Measurements from ENCODE around the gene TMEM51.
A peak's percentile ranks its signal among the peaks of the same experiment; 100 is the strongest.

TMEM51 gene

DNA sequence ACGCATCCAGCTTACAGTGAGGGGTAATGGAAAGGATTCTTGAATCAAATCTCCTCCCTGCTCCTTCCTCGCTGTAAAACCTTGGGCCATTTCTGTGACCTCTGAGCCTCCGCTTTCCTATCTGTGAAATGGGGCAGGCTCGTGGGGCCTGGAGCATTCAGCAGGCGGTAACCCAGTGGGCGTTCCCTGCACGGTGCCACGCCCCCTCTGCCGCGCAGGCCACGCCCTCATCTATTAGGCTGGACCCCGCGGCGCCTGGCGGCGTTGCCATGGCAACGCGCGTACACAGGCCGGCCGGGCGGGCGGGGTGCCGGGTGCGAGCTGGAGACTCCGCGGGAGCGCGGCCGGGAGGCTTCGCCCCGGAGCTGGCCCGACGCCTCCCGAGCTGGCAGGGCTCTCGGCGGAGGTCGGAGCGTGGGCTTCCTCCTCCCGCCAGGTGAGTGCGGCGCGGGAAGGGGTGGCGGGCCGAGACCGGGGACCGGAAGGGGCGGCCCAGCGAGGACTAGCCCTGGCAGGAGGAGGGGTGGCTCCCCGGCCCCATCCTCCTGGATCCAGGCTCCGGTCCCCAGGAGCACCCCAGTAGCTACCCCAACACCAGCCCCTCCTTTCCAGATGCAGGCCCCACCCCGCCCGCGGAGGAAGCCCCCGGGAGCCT lies 93.5 kb downstream of the TMEM51 start, which contains the start of gene FHAD1:
Gene FHAD1 (plus strand): TSS at position 264 of the 655 bp plus-strand sequence. CDS start 4,562 bp downstream, outside the sequence.
- DNase-seq (ENCODE audit: low spot score): peak; percentile 94

GRCh38 chr1:15248216-15248615 lies 94.7 kb downstream of the TMEM51 start:
- DNase-seq (ENCODE audit: low spot score): no peak

DNA sequence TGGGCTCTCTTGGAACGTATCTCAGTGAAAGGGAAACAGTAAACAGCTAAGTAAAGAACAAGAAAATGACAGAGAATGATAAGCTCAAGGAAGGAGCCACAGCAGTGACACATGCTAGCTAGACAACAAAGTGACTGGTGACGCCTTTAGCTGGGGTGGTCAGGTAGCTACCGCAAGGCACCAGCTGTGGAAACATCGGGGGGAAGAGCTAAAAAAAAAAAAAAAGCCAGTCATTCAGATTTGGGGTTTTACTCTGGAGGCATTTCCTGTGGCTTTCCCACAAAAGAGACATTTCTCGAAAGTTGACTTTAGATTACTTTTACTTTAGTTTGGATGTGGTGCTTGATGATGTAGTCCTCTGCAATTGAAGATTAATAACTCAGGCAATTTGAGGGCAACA lies 95.5 kb downstream of the TMEM51 start:
- no peak for DNase-seq (ENCODE audit: low spot score)

DNA sequence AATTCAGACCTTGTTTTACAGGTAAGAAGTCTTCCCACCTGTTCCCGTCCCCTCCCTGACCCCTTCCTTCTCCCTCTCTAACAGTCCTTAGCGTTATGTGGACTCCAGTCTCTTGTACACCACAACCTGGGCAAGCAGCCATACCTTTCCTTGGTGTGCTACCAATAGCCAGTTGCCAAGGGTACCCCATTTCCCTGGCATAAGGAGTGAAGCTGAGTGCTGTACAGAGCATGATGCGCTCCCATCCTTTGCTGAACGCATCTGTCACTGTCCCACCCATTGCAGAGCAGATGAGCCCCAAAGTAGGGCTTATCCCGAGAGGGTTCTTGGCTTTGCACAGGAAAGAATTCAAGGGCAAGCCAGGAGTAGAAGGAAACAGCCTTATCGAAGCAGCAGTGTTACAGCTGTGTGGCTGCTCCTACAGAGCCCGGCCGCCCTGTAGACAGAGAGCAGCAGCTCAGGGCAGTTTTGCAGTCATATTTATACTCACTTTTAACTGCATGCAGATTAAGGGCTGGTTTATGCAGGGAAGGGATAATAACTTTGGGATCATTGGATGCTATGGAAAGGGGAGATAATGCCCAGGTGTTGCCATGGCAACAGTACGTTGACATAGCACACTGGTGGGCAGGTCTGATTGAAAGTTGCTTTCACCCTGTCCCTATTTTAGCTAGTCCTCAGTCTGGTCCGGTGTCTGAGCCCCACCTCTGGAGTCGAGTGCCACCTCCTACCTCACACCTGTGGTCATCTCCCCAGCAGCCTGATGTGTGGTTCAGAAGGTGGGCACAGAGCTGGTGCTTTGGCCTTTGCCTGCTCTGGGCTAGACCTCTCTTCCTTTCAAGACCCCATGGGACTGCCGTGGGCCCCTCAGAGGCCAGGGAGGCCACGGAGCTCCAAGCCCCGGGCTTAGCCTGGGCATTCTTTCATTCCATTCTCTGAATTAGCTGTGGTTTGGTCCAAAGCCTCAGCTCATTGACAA lies 98.6 kb downstream of the TMEM51 start:
- DNase-seq (ENCODE audit: low spot score): no peak

- DNase-seq (ENCODE audit: low spot score): no peak
Observed at GRCh38 chr1:15254559-15254958, 101.0 kb downstream of the TMEM51 start.

GRCh38 chr1:15255582-15256149 lies 102.1 kb downstream of the TMEM51 start:
- DNase-seq (ENCODE audit: low spot score): no peak

DNA sequence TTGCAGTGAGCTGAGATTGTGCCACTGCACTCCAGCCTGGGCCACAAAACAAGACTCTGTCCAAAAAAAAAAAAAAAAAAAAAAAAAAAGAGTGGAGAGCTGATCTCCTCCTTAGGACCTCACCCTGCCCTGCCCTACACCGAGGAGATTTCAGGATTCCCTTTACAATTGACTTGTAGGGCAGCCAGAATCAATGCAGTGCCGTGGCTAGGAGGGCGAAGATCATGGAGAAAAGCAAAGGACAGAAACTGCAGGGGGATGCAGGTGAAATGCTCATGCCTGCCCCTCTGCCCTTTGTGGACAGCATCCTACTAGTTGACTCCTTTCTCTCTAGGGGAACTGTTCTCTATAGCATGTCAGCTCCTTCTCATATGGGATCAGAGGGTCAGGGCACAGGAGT lies 103.0 kb downstream of the TMEM51 start:
- DNase-seq (ENCODE audit: low spot score): no peak

- DNase-seq (ENCODE audit: low spot score): no peak
Observed at GRCh38 chr1:15257309-15257708, 103.8 kb downstream of the TMEM51 start.

- DNase-seq (ENCODE audit: low spot score): no peak
Observed at GRCh38 chr1:15258833-15259621, 105.5 kb downstream of the TMEM51 start.

DNA sequence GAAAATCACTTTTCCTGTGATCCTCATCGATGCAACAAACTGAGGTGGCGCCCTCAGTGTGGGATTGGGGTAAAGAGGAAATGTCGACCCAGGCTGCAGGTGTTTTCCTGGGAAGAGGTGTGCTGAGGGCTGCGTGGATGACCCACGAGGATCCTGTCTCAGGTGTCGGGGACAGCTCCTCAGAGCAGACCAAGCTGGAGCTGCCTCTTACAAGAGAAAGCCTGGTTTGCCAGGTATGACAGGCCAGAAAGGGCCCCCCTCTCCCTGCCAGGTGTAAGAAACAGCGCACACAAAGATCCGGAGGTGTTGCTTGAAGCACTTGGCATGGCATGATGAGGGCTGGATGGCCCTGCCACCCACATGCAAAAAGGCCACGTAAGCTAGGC lies 106.1 kb downstream of the TMEM51 start:
- DNase-seq (ENCODE audit: low spot score): no peak

DNA sequence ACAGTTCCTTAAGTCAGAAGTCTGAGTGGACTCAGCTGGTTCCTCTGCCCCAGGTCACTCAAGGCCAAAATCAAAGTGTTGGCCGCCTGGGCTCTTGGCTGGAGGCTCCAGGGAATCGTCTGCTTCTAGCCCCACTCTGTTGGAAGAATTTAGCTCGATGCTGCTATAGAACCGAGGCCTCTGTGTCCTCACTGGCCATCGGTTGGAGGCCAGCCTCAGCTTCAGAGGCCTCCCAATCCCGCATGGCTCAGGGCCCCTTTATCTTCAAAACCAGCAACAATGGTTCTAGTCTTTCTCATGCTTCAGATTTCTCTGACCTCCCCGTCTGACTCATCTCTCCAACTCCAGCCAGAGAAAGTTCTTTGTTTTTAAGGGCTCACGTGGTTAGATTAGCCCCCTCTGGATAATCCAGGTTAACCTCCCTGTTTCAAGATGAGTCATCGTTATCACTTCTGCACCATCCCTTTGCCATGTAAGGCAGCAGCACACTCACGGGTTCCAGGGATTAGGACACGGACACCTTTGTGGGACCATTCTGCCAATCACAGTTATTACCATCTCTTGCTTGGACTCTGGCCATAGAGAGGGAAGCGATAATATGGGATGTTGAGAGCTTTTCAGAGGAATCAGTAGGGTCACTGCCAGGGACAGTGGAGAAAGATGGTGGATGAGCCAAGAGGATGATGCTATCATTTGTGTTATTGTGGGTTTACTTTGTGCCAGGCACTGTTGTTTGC lies 107.0 kb downstream of the TMEM51 start:
- DNase-seq (ENCODE audit: low spot score): no peak

- no peak for DNase-seq (ENCODE audit: low spot score)
Observed at GRCh38 chr1:15261155-15262002, 107.8 kb downstream of the TMEM51 start.

DNA sequence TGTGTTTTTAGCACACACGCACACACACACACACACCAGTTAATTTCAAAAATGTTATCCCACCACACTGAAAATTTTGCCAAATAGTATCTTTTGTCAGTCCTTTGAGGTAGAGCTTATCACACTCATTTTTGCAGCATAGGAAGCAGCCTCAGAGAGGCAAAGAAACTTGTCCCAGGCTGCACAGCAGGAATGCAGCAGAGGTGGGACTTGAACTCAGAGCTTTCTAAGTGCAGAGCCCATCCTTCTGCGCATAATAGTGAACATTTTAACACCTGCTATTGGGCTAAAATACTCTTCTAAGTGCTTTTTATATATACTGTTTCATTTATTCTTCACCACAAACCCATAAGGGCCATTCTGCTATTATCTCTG lies 108.4 kb downstream of the TMEM51 start:
- no peak for DNase-seq (ENCODE audit: low spot score)

DNA sequence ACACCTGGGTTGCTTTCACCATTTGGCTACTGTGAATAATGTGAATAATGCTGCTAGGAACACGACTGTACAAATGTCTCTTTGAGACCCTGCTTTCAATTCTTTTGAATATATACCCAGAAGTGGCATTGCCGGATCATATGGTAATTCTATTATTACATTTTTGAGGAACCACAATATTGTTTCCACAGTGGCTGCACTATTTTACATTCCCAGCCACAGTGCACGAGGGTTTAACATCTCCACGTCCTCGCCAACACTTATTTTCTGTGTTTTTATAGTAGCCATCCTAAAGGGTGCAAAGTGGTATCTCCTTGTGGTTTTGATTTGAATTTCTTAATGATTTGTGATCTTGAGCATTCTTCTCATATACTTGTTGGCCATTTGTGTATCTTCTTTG lies 109.2 kb downstream of the TMEM51 start:
- no peak for DNase-seq (ENCODE audit: low spot score)

DNA sequence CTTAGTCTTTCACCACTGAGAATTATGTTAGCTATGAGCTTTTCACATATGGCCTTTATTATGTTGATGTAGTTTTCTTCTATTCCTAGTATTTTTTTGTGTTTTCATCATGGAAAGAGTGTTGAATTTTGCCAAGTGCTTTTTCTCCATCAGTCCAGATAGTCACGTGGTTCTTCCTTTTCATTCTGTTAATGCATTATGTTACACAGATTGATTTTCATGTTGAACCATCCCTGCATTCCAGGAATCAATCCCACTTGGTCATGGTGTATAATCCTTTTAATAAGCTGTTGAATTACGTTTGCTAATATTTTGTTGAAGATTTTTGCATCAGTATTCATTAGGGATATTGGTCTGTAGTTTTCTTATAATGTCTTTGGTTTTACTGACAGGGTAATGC lies 111.2 kb downstream of the TMEM51 start:
- no peak for DNase-seq (ENCODE audit: low spot score)
